GM19455 (cell line): ENCODE results near the gene TPST2.

Experiments
- ATAC-seq: cut with Tn5 transposase; IDR thresholded peaks from one replicate; pipeline ENCODE4 v1.9.1; 2021; ENCODE audit not compliant: unreplicated experiment

Gene TPST2

DNA sequence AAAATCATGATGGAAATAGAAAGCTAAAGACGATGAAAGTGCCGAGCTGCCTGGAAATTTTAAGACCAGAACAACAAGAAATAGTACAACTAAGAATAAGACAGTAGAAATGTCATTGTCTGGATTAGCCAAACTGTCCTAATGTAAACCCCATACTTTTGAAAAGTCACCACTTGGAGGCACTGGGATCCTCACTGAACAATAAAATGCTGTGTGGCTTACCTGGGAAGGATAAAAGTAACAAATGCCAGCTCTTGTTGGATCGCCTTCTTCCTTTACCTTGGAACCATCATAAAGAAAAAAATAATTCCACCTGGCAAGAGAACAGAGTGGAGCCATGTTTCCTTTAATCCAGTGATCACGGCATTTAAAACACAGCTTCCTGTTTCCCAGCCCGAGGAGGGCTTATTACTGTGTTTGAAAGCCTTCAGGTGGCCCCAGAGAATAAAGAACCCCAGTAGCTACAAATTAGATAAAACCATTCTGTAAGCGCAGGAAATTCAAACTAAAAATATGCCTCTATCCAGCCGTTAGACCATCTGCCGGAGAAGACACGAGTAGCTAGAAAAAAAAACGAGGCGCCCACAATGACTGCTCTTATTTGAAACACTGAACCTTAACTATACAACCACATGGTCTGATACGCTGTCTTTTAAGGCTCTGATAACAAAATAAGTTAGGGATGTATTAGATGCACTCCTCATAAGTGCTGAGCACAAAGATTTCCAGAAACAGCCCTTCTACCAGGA is 110.7 kb downstream of the TPST2 start:
- ATAC-seq = no peak

- no peak for ATAC-seq
These were observed 112.6 kb downstream of the TPST2 start for GRCh38 chr22:26477341-26477731.

GRCh38 chr22:26476705-26477340 is 113.1 kb downstream of the TPST2 start:
- ATAC-seq = no peak

DNA sequence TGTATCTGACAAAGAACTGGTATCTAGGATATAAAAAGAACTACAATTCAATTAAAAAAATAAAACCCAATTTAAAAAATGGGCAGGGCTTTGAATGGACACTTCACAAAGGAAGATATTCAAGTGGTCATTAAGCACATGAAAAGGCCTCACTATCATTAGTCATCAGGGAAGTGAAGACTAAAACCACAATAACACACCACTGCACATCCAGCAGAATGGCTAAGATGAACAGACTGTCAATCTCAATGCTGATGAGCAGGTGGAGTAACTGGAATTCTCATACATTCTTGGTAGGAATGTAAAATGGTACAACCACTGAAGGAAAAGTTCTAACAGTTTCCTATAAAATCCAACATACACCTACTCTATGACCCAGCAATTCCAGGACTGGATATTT is 115.2 kb downstream of the TPST2 start:
- ATAC-seq = no peak
